Measurements from ENCODE around the gene TIMM21.

DNA sequence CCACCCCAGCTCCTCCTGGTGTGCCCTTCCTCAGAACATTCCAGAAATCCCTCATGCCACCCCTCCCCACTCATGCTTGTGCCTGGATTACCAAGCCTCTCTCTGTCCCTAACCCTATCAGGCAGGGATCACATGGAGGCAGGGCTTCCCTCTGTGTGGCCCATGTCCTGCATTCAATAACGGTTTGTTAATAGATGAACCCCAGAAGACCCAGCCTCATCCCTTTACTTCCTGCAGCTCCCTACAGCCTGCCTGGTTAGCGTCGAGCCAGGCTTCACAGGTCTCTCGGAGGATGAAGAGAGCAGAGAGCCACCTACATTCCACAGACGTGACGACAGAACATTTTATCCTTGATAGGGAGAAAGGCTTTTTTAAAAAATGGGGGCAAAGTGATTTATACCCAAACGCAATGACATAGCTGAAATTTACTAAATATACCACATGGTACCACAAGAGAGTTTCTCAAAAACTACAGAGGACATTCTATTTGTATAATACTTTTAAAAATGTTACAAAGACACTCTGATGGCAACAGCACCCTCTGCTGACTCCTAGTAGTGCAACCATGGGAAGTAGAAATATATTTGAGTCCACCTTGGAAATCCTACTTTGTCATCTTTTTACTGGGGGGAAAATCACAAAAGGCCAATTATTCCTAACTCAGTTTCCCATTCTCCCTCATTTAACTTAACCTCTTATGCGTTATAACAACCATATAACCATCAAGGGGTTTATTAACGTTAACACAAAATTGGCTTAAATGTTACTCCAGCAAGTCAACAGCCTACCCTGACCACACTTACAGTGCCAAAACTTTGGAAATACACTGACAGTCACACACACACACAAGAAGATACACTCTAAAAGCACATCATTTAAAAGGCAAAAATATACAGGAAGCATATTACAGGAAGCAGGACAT is 31.4 kb upstream of the TIMM21 start:
- TF ChIP-seq, protein P1, sequence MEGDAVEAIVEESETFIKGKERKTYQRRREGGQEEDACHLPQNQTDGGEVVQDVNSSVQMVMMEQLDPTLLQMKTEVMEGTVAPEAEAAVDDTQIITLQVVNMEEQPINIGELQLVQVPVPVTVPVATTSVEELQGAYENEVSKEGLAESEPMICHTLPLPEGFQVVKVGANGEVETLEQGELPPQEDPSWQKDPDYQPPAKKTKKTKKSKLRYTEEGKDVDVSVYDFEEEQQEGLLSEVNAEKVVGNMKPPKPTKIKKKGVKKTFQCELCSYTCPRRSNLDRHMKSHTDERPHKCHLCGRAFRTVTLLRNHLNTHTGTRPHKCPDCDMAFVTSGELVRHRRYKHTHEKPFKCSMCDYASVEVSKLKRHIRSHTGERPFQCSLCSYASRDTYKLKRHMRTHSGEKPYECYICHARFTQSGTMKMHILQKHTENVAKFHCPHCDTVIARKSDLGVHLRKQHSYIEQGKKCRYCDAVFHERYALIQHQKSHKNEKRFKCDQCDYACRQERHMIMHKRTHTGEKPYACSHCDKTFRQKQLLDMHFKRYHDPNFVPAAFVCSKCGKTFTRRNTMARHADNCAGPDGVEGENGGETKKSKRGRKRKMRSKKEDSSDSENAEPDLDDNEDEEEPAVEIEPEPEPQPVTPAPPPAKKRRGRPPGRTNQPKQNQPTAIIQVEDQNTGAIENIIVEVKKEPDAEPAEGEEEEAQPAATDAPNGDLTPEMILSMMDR (conservative IDR thresholded peaks at IDR 0.05; ENCODE audit: low read length): peak; percentile 83
- no peak for TF ChIP-seq EZH2phosphoT487 (IDR thresholded peaks at IDR 0.05; ENCODE audit: borderline replicate concordance)
